HepG2 (cell line): ENCODE data around the gene CACNA1D. TPM values are rescaled to one million over a fixed set of nuclear protein-coding genes. Genes with fewer than 3 reads are reported as not detected.

ENCODE experiments used
- ATAC-seq: fragments of 200-7000 bp; cut with Tn5 transposase; 3 replicates; pipeline ENCODE4 v1.9.1; 2020; ENCODE audit warnings: mild to moderate bottlenecking, moderate library complexity
- BruUV-seq: library from RNA; stranded (reverse); fragments of 400-500 nt; replicated peaks from 2 replicates; lab custom pipeline; 2021; lab: Mats Ljungman, UMichigan
- CTCF ChIA-PET: fragments of 300-600 bp; formaldehyde crosslinking; extraction: SDS; loops from one replicate; lab custom pipeline; 2021; ENCODE audit warnings: low total read pairs, inconsistent platforms, low intra/inter-chr PET ratio; lab: Yijun Ruan, JAX
- POLR2A ChIA-PET: fragments of 350-600 bp; sonication (Branson Sonifier 250); formaldehyde crosslinking; loops from one replicate; lab custom pipeline; 2020; ENCODE audit warnings: antibody characterized with exemption, inconsistent platforms; lab: Yijun Ruan, JAX
- DNase-seq: peaks from one replicate; pipeline ENCODE4 v3.0.0-alpha.2; 2015; ENCODE audit warnings: low spot score
- FAIRE-seq: peaks from 3 replicates; lab custom pipeline; 2011; peaks lifted over from hg19 to GRCh38; lab: Jason Lieb, UNC
- H2AFZ ChIP-seq: one replicate; pipeline ENCODE4 v1.6.1; 2011; ENCODE audit warnings: low read length, inconsistent platforms
- H3K27ac ChIP-seq: fragments of 300-600 bp; 3 replicates; pipeline ENCODE4 v1.8.0; 2011; ENCODE audit warnings: mixed run types, mild to moderate bottlenecking, mixed read lengths, low read length, inconsistent platforms; ENCODE audit not compliant: insufficient read depth; ENCODE audit errors: extremely low read length
- H3K27me3 ChIP-seq, 2 experiments: fragments of 200-600 bp in 1 of 2; 2 replicates in 1 of 2; 3 replicates in 1 of 2; pipeline versions ENCODE4 v1.6.0 to v1.8.0; 2011; ENCODE audit warnings: low read length in 2 of 2, mild to moderate bottlenecking in 2 of 2, moderate library complexity in 2 of 2, inconsistent platforms in 1 of 2; ENCODE audit not compliant: insufficient read depth in 2 of 2, control insufficient read depth in 1 of 2
- H3K36me3 ChIP-seq, 2 experiments: fragments of 200-600 bp in 1 of 2; replicated peaks in 1 of 2; 2 replicates in 1 of 2; 3 replicates in 1 of 2; pipeline versions ENCODE4 v1.5.1 to v1.8.0; 2011; ENCODE audit warnings: low read length in 2 of 2, inconsistent platforms in 1 of 2; ENCODE audit not compliant: insufficient read depth in 2 of 2, control insufficient read depth in 1 of 2
- H3K4me1 ChIP-seq: 2 replicates; pipeline ENCODE4 v1.5.1; 2012; ENCODE audit warnings: low read length, inconsistent platforms; ENCODE audit not compliant: insufficient read depth
- H3K4me2 ChIP-seq: 2 replicates; pipeline ENCODE4 v1.6.0; 2011; ENCODE audit warnings: low read depth, low read length, inconsistent platforms
- H3K4me3 ChIP-seq, 3 experiments: fragments of 200-600 bp in 1 of 3; sonication (generic), shearing (Covaris generic) in 1 of 3; replicated peaks in 1 of 3; 2 replicates each; pipeline ENCODE4 v1.5.1; 2011 to 2016; ENCODE audit warnings: low read length in 3 of 3, inconsistent platforms in 2 of 3, low read depth in 2 of 3, mild to moderate bottlenecking in 2 of 3, control low read depth in 1 of 3, mixed read lengths in 1 of 3; ENCODE audit not compliant: insufficient read depth in 1 of 3
- H3K79me2 ChIP-seq: one replicate; pipeline ENCODE4 v1.6.1; 2011; ENCODE audit warnings: low read length, inconsistent platforms; ENCODE audit not compliant: insufficient read depth
- H3K9ac ChIP-seq: 2 replicates; pipeline ENCODE4 v1.6.0; 2011; ENCODE audit warnings: mild to moderate bottlenecking, low read depth, low read length, inconsistent platforms; ENCODE audit not compliant: insufficient read depth
- H3K9me3 ChIP-seq: 2 replicates; pipeline ENCODE4 v1.5.1; 2012; ENCODE audit warnings: mild to moderate bottlenecking, low read length
- H4K20me1 ChIP-seq: 2 replicates; pipeline ENCODE4 v1.6.0; 2011; ENCODE audit warnings: inconsistent platforms, mild to moderate bottlenecking, low read length, moderate library complexity; ENCODE audit not compliant: insufficient read depth
- GLI4 ChIP-seq: sonication (generic); formaldehyde crosslinking; IDR thresholded peaks from 2 replicates; pipeline ENCODE4 v1.5.1; 2020; ENCODE audit warnings: missing genetic modification reagents, mild to moderate bottlenecking, moderate library complexity, borderline replicate concordance
- MIER2 ChIP-seq: IDR thresholded peaks from 2 replicates; pipeline ENCODE4 v1.6.1; 2016; ENCODE audit warnings: missing biosample characterization, missing genetic modification reagents
- NONO ChIP-seq, 2 experiments: fragments of 450-650 bp in 1 of 2; sonication (generic) in 1 of 2; formaldehyde crosslinking in 1 of 2; IDR thresholded peaks in 1 of 2; conservative IDR thresholded peaks in 1 of 2; 2 replicates each; pipeline versions ENCODE4 v1.6.1 to v1.8.0; 2017 to 2022; ENCODE audit warnings: mild to moderate bottlenecking in 1 of 2, missing genetic modification reagents in 1 of 2, moderate library complexity in 1 of 2
- PHB2 ChIP-seq: fragments of 450-650 bp; IDR thresholded peaks from 2 replicates; pipeline ENCODE4 v1.6.1; 2018; ENCODE audit not compliant: partially characterized antibody
- SP2 ChIP-seq: sonication (generic); formaldehyde crosslinking; IDR thresholded peaks from 2 replicates; pipeline ENCODE4 v1.5.1; 2020; ENCODE audit warnings: mild to moderate bottlenecking, missing genetic modification reagents
- ZFP41 ChIP-seq: sonication (generic); formaldehyde crosslinking; IDR thresholded peaks from 2 replicates; pipeline ENCODE4 v1.4.0; 2020; ENCODE audit warnings: mild to moderate bottlenecking, missing genetic modification reagents, borderline replicate concordance
- ZNF205 ChIP-seq: IDR thresholded peaks from 2 replicates; pipeline ENCODE4 v1.6.1; 2018; ENCODE audit warnings: missing biosample characterization, missing genetic modification reagents
- ZNF331 ChIP-seq: sonication (generic); formaldehyde crosslinking; IDR thresholded peaks from 2 replicates; pipeline ENCODE4 v1.4.0; 2020; ENCODE audit warnings: missing genetic modification reagents
- ZNF362 ChIP-seq: sonication (generic); formaldehyde crosslinking; IDR thresholded peaks from 2 replicates; pipeline ENCODE4 v1.4.0; 2020; ENCODE audit warnings: missing genetic modification reagents, mild to moderate bottlenecking, borderline replicate concordance
- ZNF558 ChIP-seq: sonication (generic); formaldehyde crosslinking; IDR thresholded peaks from 2 replicates; pipeline ENCODE4 v1.9.0; 2022; ENCODE audit warnings: mild to moderate bottlenecking, missing genetic modification reagents, borderline replicate concordance
- ZNF709 ChIP-seq: sonication (generic); formaldehyde crosslinking; IDR thresholded peaks from 2 replicates; pipeline ENCODE4 v1.5.0; 2020; ENCODE audit warnings: mild to moderate bottlenecking, missing genetic modification reagents
- ZSCAN20 ChIP-seq: sonication (generic); formaldehyde crosslinking; IDR thresholded peaks from 2 replicates; pipeline ENCODE4 v1.4.0; 2020; ENCODE audit warnings: missing genetic modification reagents, mild to moderate bottlenecking, borderline replicate concordance
- WGBS: methylation state at CpG from one replicate; pipeline ENCODE4 v1.1.6; 2017; ENCODE audit warnings: low lambda C conversion rate; 5-methylcytosine and 5-hydroxymethylcytosine counted together
- in situ Hi-C: cut with HindIII; loops from 2 replicates; pipeline ENCODE4 v1.10.0; 2017; ENCODE audit warnings: low pct_unique_long_range_greater_than_20kb; ENCODE audit not compliant: extremely low pct_ligation_motif_present
- intact Hi-C: fragments of 100-400 bp; cut with micrococcal nuclease; formaldehyde crosslinking; loops from one replicate; pipeline ENCODE4 v1.10.0; 2022; ENCODE audit not compliant: unreplicated experiment
- polyA plus RNA-seq, 8 experiments: library from polyadenylated mRNA; depleted of rRNA in 3 of 8; stranded (reverse) in 7 of 8; unstranded in 1 of 8; fragments of >200 nt; fragmentation: Illumina TruSeq in 4 of 8; extraction: Trizol in 4 of 8; gene quantifications; 2 replicates each; pipeline versions ENCODE4 v1.2.1 to v1.2.3, GENCODE V29; 2011 to 2016; ENCODE audit warnings: low read depth in 4 of 8, missing spikeins in 1 of 8, mixed read lengths in 1 of 8; ENCODE audit not compliant: insufficient read depth in 1 of 8
- total RNA-seq, 5 experiments: library from RNA; depleted of rRNA; stranded (reverse); fragments of >200 nt; fragmentation: Illumina TruSeq; extraction: Trizol; gene quantifications; 2 replicates each; pipeline ENCODE4 v1.2.3, GENCODE V29; 2016; ENCODE audit warnings: low read depth in 1 of 5
- TF ChIP-seq, protein P1 (sequence below), 2 experiments: IDR thresholded peaks; 2 replicates each; pipeline ENCODE4 v1.6.1; 2011 to 2012; ENCODE audit warnings: low read length in 2 of 2, borderline replicate concordance in 1 of 2, low read depth in 1 of 2, mild to moderate bottlenecking in 1 of 2, moderate library complexity in 1 of 2

The CACNA1D gene
- total and polyA plus RNA-seq, 2 of the 13 experiments (the other 11 are each of a cell fraction or from before 2014, with no cell fraction given) = 0.26 to 0.38 TPM

DNA sequence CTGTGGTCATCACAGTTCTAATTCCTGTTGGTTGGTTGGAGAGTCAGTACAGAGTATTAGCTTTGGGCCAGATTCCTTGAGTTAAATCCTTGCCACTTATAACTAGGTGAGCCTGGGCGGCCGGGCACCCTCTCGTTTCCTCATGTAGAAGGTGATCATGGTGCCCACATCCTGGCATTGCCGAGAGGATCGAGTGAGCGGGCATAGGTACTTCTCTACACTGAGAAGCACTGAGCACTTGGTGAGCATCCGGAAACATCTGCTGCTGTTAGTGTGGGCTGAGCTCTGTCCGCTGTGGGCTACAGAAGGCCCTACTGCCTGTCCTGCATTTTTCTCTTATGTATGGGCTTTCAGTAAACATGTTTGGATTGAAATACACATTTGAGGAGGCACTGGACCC lies 96.2 kb downstream of the CACNA1D start (continued):
- TF ChIP-seq, protein P1, sequence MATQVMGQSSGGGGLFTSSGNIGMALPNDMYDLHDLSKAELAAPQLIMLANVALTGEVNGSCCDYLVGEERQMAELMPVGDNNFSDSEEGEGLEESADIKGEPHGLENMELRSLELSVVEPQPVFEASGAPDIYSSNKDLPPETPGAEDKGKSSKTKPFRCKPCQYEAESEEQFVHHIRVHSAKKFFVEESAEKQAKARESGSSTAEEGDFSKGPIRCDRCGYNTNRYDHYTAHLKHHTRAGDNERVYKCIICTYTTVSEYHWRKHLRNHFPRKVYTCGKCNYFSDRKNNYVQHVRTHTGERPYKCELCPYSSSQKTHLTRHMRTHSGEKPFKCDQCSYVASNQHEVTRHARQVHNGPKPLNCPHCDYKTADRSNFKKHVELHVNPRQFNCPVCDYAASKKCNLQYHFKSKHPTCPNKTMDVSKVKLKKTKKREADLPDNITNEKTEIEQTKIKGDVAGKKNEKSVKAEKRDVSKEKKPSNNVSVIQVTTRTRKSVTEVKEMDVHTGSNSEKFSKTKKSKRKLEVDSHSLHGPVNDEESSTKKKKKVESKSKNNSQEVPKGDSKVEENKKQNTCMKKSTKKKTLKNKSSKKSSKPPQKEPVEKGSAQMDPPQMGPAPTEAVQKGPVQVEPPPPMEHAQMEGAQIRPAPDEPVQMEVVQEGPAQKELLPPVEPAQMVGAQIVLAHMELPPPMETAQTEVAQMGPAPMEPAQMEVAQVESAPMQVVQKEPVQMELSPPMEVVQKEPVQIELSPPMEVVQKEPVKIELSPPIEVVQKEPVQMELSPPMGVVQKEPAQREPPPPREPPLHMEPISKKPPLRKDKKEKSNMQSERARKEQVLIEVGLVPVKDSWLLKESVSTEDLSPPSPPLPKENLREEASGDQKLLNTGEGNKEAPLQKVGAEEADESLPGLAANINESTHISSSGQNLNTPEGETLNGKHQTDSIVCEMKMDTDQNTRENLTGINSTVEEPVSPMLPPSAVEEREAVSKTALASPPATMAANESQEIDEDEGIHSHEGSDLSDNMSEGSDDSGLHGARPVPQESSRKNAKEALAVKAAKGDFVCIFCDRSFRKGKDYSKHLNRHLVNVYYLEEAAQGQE (IDR thresholded peaks at IDR 0.05; ENCODE audit: borderline replicate concordance in 1 of 2, low read depth in 1 of 2, low read length in 2 of 2) = no peak
- no peak for TF ChIP-seq ZFP41 (CRISPR knock-in tag)
- no peak for TF ChIP-seq ZNF331
- no peak for TF ChIP-seq ZNF362
- TF ChIP-seq SP2 (CRISPR knock-in tag) = no peak
- TF ChIP-seq ZNF558 (CRISPR knock-in tag) = no peak
- TF ChIP-seq NONO (IDR thresholded peaks at IDR 0.05) = no peak
- no peak for TF ChIP-seq NONO (CRISPR knock-in tag; conservative IDR thresholded peaks at IDR 0.05)
- no peak for TF ChIP-seq ZNF205
- no peak for TF ChIP-seq PHB2

GRCh38 chr3:53591646-53592045 lies 97.2 kb downstream of the CACNA1D start:
- Histone ChIP-seq H3K9ac (no peak overlapping the region), H3K27me3 (no peaks in the 10 kb centered on the region), H3K27ac (no peak overlapping the region), H4K20me1 (no peaks in the 10 kb centered on the region), H3K4me1 (no peaks in the 10 kb centered on the region), H3K4me3 (no peak overlapping the region), H2AFZ (no peak overlapping the region), H3K9me3 (no peaks in the 10 kb centered on the region), H3K36me3 (no peaks in the 10 kb centered on the region), H3K4me2 (no peak overlapping the region), H3K79me2 (no peaks in the 10 kb centered on the region)
- intact Hi-C loops (no loop called here), in situ Hi-C loops (no loop called here)
- TF ChIP-seq ZNF709 (CRISPR knock-in tag) (no peak), GLI4 (CRISPR knock-in tag) (no peak), MIER2 (CRISPR knock-in tag) (no peak), ZSCAN20 (CRISPR knock-in tag) (no peak)
- 77% methylated on average over 6 of the region's 6 CpGs for WGBS
- ChIA-PET CTCF (no interaction called here), POLR2A (no interaction called here)
- no TSS peak for BruUV-seq
- FAIRE-seq = no peak
- DNase-seq = no peak
- ATAC-seq = no peak
